HG03521 (cell line): ENCODE measurements around the gene DCTN2.
"Not testable (repeated sequence)": the region's sequence is repeated elsewhere in the genome, so short reads cannot be mapped to it uniquely, and the experiment has no call there.

Experiments used
- ATAC-seq: cut with Tn5 transposase; IDR thresholded peaks from one replicate; pipeline ENCODE4 v1.9.1; 2021; ENCODE audit warnings: mild to moderate bottlenecking, moderate library complexity; ENCODE audit not compliant: unreplicated experiment

DCTN2 gene

DNA sequence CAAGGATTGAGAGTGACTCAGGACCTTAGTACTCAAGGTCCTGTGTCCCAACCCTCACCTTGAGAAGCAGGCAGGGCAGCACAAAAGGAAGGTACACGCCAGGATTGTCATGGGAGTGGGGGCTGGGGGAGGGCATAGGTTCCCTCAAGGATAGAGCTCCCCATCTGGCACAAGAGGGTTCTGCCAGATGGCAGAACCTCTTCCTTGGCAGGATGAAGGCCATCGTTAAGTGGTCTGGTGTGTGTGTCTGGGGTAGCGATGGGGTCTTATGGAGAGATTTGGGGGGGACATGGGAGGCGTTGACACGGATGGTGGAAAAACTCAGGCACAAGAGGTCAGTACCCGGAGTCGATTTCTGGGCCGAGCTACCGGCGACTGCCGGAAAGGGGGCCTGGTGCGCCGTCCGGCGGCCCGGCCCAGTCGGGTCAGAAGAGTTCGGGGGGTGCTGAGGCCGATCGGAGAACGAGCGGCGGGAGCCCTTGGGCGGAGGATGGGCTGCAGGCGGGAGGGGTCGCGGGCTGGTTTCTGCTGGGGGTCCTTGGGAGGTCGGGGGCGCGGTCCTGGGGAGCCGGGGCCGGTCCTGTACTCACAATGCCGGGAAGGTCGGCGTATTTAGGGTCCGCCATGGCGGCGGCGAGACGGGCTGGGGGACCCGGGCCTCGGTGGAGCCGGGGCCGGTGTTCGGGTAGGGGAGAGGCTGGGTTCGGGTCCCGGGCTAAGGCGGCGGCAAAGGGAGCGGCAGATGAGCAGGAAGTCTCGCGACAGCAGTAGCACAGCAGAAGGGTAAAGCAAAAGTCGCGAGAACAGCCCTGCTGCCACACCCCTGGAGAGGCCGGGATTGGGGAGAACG lies at the start of gene DCTN2:
TSS of gene DCTN2 (minus strand) at position 755 of the 850 bp plus-strand sequence. CDS start at position 626, 129 bp downstream.
- ATAC-seq: peak; percentile 98

DNA sequence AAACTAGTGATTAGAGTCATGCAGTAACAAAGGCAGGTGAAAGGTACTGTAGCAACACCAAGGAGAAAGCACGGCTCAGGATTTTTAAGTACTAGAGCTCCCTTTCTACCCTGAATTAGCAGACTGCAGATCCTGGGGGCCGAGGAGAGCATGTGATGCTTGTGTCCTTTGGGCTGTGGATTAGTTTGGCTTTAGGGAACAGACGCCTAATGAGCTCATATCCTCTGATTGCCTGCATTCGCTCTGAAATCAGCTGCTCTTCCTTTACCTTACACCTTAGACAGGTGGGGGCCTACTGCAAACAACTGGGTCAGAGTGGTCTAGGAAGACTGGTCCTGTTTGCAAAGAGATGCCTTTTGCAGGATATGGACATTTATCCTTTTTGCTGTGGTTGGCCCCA lies 46.2 kb upstream of the DCTN2 start:
- ATAC-seq: no peak

DNA sequence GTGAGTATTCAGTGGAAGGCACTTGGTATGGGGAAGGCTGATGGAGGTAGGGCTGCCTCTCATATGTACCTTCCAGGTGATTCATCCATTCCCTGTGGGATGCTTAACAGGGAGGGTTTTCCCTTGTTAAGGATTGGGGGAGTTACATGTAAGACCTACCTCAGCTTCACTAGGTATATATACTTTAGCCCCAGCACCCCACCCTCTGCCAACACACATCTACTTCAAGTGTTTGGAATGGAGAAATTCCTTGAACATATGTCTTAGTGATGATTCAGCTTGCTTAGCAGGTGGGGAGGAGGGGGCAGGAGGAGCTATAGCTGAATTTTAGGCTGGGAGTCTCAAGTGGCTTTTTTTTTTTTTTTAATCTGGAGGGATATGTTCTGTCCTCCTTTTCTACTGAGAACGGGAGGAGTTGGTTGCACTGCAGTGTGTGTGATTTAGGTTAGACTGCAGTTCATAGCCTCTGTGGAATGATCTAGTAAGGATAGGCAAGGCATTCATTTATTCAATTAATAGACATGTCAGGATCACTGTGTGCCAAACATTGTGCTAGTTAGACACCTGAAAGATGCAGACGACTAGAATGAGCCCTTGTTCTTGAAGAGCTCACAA lies 45.7 kb upstream of the DCTN2 start:
- ATAC-seq: no peak

DNA sequence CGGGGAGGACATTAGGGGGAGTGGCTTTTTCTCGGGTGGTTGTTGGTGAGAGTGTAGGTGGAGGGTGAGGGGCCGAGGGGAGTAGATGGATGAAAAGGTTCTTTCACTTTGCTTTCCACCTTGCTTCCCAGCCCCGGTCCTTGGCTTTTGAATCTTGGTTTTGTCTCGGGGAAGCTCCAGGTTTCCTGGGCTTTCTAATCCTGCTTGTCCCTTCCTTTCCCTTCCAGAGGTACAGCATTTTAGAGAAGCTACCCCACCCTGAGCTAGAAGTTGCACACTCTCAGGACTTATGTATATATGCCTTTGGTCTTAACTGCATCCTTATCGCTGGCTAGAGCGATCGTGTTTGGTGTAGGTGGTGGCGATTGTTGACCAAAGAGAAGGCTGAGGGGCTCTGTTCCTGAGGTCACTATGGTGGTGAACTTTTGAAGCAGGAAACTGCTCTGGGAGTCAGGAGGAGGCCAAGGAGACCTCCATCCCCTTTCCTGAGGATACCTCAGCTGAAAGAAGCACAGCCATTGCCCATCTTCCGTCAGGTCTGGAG lies 44.9 kb upstream of the DCTN2 start:
- no peak for ATAC-seq

DNA sequence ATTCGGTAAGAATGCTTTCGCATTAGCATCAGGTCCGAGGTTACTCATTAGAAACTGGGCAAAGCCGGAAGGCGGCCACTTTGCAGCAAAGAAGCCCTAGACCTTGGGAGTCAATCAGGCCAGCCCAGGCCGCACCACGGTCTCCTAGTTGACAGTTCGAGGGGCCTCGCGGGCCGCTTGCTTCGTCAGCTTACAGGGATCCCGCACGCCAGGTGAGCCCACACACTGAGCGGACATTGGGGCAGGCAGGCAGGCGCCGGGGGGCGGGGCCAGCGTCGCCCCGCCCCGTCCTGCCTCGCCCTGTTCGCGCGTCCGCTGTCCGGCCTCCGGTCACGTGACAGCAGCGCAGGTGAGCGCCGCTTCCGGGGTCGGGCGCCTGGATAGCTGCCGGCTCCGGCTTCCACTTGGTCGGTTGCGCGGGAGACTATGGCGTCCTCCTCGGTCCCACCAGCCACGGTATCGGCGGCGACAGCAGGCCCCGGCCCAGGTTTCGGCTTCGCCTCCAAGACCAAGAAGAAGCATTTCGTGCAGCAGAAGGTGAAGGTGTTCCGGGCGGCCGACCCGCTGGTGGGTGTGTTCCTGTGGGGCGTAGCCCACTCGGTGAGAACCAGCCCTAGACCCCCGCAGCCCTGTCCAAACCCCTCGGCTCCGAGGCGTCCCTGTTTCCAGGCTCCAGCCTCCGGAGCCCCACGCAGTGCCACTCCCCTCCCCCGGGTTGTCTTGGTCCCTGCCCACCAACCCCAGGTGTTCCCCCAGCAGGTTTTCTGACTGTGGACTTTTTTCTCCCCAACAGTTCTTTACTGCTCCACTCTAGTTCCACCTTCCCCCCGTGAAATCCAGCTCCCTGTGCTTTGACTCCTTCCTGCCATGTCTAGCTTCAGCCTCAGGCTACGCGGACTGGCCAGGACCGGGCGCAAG lies 44.1 kb upstream of the DCTN2 start, which contains the start of gene PIP4K2C:
TSS of gene PIP4K2C (plus strand) at position 329 of the 918 bp plus-strand sequence. CDS start at position 427, 98 bp downstream.
- ATAC-seq: peak; percentile 95

DNA sequence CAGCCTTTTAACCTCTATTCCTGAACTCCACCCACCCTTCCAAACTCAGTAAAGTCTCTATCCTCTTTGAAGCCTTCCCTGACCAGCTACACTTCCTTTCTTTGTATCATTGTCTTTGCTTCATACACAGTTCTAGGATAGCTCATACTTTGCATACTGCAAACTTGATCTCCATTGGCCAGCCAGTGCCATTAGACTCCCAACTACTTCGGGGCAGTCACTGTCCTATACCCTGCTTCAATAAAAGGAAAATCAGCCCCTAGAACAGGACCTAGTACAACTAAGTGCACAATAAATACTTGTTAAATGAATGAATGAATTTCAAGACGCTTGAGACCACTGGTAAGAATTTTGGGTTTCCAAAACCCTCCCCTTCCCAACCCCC lies 43.5 kb upstream of the DCTN2 start:
- no peak for ATAC-seq

DNA sequence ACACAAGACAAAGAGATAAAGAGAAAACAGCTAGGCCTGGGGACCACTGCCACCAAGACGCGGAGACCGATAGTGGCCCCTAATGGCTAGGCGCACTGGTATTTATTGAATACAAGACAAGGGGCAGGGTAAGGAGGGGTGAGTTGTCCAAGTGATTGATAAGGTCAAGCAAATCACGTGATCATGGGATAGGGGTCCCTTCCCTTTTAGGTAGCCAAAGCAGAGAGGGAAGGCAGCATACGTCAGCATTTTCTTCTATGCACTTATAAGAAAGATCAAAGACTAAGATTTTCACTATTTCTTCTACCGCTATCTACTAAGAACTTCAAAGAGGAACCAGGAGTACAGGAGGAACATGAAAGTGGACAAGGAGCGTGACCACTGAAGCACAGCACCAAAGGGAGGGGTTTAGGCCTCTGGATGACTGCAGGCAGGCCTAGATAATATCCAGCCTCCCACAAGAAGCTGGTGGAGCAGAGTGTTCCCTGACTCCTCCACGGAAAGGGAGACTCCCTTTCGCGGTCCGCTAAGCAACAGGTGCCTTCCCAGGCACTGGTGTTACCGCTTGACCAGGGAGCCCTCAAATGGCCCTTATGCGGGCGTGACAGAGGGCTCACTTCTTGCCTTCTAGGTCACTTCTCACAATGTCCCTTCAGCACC lies 42.1 kb upstream of the DCTN2 start:
- ATAC-seq: not testable (repeated sequence)

DNA sequence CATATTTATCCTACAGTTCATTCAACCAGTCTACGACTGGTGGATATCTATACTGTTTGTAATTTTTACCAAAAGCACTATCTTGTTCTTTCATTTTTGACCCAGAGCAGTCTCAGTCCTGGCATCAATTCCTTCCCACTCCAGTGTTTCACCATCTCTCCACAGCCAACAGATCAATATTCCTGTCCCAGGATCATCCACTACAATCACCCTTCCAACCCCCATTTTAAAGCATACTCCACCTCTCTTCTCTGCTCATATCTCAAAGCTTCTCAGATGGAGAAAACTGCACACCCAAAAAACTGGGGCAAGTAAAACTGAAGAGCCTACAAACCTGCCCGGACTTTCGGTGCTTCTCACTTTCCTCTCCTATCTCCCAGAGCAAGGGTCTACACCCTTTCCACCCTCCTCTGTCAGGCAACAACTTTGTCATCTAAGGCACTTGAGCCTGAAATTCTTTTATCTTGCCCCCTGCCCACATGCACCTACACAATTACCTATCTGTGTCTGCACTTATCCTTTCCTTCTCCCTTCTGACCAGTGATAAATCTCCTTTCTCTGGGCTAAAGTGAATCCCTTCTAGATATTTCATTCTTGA lies 39.9 kb upstream of the DCTN2 start:
- ATAC-seq: no peak

DNA sequence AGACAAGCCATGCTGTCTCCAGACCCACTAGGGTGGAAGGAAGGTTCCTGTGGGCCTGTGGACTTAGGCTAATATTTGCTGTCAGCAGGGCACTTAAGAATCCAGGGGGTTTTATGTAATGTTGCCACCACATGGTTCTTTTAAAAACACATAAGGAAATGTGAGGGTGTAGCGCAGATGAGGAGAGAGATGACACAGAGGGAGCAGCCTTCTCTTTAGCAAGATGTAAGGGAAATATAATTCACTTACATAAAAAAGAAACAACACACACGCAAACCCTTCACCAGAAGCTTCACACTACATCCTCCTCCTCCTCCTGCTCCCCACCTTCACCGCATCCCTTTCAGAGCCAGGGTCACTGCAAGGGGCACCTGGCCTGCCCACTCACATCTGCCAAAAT lies 39.1 kb upstream of the DCTN2 start:
- ATAC-seq: no peak

DNA sequence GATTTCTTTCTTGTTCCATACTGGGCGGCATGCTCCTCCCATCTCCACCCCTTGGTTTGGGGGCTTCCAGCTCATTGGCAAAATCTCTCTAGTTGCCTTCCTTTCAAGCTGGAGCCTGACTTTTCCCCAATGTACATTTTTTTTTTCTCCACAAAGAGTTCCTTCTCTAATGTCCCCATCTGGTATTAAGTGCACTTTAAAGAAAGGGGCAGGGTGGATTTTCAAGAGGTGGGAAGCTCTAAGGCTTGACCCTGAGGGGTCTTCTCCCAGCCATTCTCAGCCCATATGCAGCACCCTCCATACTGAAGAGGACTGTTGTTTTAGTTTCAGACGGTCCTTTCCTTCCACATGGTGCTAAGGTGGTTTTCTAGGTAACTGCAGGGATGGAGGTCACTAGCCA lies 38.2 kb upstream of the DCTN2 start:
- no peak for ATAC-seq

DNA sequence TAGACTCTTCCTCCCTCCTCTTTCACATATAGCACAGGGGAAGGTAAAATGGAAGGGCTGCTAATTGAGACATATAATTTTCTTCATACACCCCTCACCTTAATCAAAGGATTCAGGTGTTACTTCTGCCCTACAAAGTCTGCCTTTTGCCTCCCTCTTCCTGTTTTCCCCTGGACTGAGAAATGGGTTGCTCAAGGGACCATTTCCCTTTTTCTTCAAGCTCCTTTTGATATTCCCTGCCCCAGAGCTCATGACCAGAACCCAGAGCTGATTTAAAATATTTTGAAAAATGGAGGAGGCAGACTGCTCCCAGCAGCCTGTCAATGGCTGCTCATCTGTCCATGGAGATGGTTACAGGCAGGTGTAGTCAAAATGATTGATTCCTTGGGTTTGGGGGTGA lies 37.7 kb upstream of the DCTN2 start:
- no peak for ATAC-seq

DNA sequence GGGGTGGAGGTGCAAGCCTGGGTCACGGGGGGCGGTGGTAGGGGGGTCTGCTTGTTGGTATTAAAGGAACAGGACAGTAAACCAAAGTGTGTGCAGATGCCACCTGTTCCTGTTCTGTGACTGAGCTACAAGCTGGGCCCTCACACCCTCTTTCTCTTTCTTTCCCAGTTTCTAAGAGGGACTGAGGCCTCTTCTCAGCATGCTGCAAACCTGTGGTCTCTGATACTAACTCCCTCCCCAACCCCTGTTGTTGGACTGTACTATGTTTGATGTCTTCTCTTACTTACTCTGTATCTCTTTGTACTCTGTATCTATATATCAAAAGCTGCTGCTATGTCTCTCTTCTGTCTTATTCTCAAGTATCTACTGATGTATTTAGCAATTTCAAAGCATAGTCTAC lies 37.1 kb upstream of the DCTN2 start:
- ATAC-seq: no peak

DNA sequence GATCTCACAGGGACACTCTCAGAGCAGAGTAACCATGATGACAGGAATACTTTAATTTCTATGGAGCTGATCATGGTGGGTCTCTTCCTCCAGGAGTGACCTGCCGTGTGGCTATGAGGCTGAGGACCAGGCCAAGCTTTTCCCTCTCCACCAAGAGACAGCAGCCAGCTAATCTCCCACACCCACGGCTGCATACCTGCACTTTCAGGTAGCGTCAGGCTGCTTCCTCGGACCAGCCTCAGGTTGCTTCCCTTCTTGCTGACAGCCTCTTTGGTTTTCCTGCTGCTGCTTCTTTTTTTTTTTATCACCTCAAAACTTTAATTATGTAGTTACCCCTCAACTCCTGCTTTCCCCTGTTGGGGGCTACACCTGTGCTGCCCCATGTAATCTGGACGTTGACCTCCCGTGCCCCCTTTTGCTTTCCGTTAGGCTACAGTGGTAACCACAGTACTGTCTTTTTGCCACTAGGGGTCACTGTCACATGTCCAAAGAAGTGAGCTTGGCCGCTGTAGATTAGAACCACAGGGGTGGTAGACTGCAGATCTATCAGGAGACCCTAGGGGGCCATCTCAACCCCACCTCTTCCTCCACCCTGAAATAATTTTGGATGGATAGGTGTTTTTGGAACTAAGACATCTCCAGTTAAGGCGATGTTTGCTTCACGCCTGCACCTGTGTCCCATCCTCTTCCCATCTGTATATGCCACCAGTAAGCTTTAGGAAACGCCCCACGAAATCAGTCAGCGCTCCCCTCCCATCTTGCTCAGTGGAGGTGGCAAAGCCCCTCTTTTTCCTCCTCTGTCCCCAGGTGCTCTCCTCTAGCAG lies 36.2 kb upstream of the DCTN2 start:
- ATAC-seq: peak; percentile 94

DNA sequence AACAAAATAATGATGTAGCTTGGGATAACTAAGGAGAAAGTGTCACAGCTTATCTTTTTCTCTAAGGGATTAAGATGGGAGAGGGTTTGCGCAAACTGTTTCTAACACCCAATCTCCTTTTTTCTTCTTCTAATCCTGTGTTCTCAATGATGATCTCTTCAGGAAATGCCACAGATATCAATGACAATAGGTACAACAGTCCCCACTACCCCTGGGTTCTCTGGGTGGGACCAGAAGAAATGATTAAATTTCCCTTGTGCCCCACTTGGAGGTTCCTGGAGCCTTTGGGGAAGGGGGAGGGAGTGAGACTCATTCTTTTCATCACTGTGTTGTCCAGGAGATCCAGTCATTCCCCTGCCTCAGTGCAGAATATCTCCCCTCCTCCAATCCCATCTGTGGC lies 35.4 kb upstream of the DCTN2 start:
- ATAC-seq: no peak

DNA sequence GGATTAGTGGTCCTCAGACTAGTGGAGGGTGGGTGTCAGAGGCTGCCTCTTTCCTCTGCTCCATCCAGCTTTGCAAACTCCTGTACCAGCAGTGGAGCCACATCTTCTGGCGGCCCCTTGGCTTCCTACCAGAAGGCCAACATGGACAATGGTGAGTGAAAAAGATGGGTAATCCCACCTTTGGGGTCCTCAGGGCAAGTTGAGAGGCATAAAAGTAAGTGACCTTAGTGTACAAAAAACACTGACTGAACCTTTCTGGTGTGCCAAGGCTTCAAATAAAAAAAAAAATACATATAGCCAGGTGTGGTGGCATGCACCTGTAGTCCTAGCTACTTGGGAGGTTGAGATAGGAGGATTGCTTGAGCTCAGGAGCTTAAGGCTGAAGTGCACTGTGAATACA lies 34.8 kb upstream of the DCTN2 start:
- ATAC-seq: no peak

DNA sequence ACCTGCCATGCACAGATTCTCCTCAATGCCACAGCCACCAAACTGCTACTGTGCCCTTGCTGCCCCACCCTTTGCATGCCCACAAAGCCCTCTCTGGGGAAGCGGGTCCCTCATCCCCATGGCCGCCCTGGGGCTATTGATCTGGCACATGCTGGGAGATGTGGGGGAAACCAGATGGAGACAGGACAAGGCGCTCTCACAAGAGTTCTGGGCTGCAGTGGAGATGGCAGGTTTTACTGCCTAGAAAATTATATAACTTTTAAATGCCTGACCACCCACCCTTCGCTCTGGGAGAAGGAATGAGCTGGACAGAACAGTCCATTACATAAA lies 33.4 kb upstream of the DCTN2 start:
- no peak for ATAC-seq

DNA sequence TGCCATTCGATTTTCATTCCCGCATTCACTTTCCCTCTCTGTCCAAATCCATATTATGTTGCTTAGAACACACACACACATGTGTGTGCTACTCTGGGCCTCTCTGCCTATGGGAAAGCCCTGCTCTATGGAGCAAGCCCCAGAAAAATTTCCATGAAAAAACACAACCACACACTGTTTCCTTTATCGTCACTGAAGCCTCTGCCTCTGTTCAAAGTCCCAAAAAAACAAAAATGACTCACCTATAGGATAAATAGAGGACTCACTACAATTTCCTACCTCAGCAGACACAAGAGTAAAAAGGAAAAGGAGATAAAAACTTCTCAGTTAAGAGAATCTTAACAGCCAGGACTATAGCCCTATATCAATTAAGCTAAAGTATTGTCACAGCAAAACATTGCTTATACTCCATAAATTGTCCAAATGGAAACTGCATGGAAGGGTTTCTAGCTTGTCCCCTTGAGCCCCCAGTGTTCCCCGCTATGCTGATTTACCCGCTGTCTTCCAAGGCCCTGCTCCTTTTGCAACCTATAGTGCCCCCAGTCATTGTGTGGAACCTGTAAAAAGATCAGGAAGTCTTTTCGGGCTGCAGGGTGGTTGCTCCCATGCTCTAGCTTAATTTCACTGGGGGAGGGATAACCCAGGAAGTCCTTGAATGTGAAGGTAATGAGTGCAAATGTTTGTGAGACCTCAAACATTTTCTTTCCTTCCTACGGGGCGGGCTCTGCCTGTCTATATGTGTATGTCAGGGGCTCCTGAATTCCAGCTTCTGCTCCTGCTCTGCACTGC lies 32.9 kb upstream of the DCTN2 start:
- no peak for ATAC-seq

DNA sequence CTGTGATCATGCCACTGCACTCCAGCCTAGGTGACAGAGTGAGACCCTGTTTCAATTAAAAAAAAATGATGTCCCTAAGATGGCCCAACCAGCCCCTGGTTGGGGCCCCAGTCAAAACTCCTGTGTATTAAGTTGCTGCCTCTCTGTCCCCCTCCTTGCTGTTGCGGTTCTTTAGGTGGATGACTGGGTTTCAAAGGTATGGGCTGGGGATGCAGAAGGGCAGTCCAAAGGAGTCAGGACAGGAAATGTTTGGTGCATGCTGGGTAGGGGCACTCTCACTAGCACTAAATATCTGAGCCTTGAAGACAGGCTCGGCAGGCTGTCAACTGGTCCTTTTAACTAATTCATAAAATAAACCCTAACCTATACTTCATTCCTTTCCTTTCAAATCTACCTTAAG lies 32.0 kb upstream of the DCTN2 start:
- ATAC-seq: no peak
